K562 (cell line): ENCODE measurements around the gene KNL1. TPM values are rescaled to one million over a fixed set of nuclear protein-coding genes. Genes with fewer than 3 reads are reported as not detected.

ENCODE experiments used
- ARID4B ChIP-seq: sonication (generic); formaldehyde crosslinking; IDR thresholded peaks from 2 replicates; pipeline ENCODE4 v1.8.0; 2022; ENCODE audit warnings: mild to moderate bottlenecking, missing genetic modification reagents
- ARNT ChIP-seq, 2 experiments: fragments of 450-650 bp; IDR thresholded peaks; 2 replicates each; pipeline ENCODE4 v1.6.1; 2016; ENCODE audit warnings: mild to moderate bottlenecking in 1 of 2
- ATF7 ChIP-seq: fragments of 450-650 bp; IDR thresholded peaks from 2 replicates; pipeline ENCODE4 v1.7.1; 2014; ENCODE audit warnings: mild to moderate bottlenecking, moderate library complexity
- CC2D1A ChIP-seq: fragments of 450-650 bp; IDR thresholded peaks from 2 replicates; pipeline ENCODE4 v1.6.1; 2017; ENCODE audit warnings: mild to moderate bottlenecking
- DMBX1 ChIP-seq: fragments of 250-450 bp; sonication (Bioruptor Pico); IDR thresholded peaks from 2 replicates; pipeline ENCODE4 v1.8.0; 2022; ENCODE audit warnings: inconsistent platforms, mild to moderate bottlenecking, moderate library complexity, borderline replicate concordance
- ESRRB ChIP-seq: fragments of 250-450 bp; sonication (Bioruptor Pico); IDR thresholded peaks from 2 replicates; pipeline ENCODE4 v1.5.0; 2020; ENCODE audit warnings: mild to moderate bottlenecking, moderate library complexity, borderline replicate concordance
- FUS ChIP-seq: fragments of 200-400 bp; formaldehyde crosslinking; optimal IDR thresholded peaks from 2 replicates; pipeline ENCODE3; 2017; ENCODE audit warnings: low read depth, low read length
- IFI16 ChIP-seq: fragments of 250-450 bp; sonication (Bioruptor Pico); IDR thresholded peaks from 2 replicates; pipeline ENCODE4 v2.1.2; 2022; ENCODE audit warnings: mild to moderate bottlenecking, inconsistent platforms
- KAT8 ChIP-seq: fragments of 450-650 bp; IDR thresholded peaks from 2 replicates; pipeline ENCODE4 v1.6.1; 2016; ENCODE audit warnings: low read depth, mild to moderate bottlenecking
- KLF1 ChIP-seq: fragments of 450-650 bp; IDR thresholded peaks from 2 replicates; pipeline ENCODE4 v1.6.1; 2016; ENCODE audit warnings: missing genetic modification characterization, missing compliant biosample characterization
- MAFG ChIP-seq: fragments of 450-650 bp; conservative IDR thresholded peaks from 2 replicates; pipeline ENCODE4 v1.6.1; 2016; ENCODE audit warnings: missing genetic modification characterization, missing compliant biosample characterization
- MCM3 ChIP-seq: fragments of 450-650 bp; IDR thresholded peaks from 2 replicates; pipeline ENCODE4 v1.6.1; 2016
- MEIS2 ChIP-seq: fragments of 450-650 bp; IDR thresholded peaks from 2 replicates; pipeline ENCODE4 v1.6.1; 2014; ENCODE audit warnings: mild to moderate bottlenecking; ENCODE audit not compliant: partially characterized antibody
- NR1H2 ChIP-seq: sonication (generic); formaldehyde crosslinking; IDR thresholded peaks from 2 replicates; pipeline ENCODE4 v1.4.0; 2020; ENCODE audit warnings: mild to moderate bottlenecking, missing genetic modification reagents
- NR3C1 ChIP-seq: sonication (generic); formaldehyde crosslinking; IDR thresholded peaks from 2 replicates; pipeline ENCODE4 v1.8.1; 2022; ENCODE audit warnings: missing genetic modification reagents
- POLR2B ChIP-seq: fragments of 450-650 bp; IDR thresholded peaks from 2 replicates; pipeline ENCODE4 v1.6.1; 2018; ENCODE audit warnings: low read depth; ENCODE audit not compliant: partially characterized antibody
- THAP7 ChIP-seq: fragments of 250-450 bp; sonication (Bioruptor Pico); IDR thresholded peaks from 2 replicates; pipeline ENCODE4 v1.5.0; 2021
- WHSC1 ChIP-seq: IDR thresholded peaks from one replicate; pipeline ENCODE4 v1.6.1; 2012; ENCODE audit warnings: low read length, control low read depth, inconsistent platforms
- ZNF395 ChIP-seq: fragments of 200-800 bp; sonication (Bioruptor generic); IDR thresholded peaks from 2 replicates; pipeline ENCODE4 v1.6.1; 2017; ENCODE audit warnings: missing genetic modification characterization, missing compliant biosample characterization
- ZNF655 ChIP-seq: fragments of 250-450 bp; sonication (Bioruptor Pico); IDR thresholded peaks from 2 replicates; pipeline ENCODE4 v1.5.0; 2021
- ZNF75A ChIP-seq: fragments of 450-650 bp; formaldehyde crosslinking; IDR thresholded peaks from 2 replicates; pipeline ENCODE4 v1.4.0; 2020; ENCODE audit warnings: mild to moderate bottlenecking
- polyA plus RNA-seq, 8 experiments: library from polyadenylated mRNA; depleted of rRNA in 4 of 8; stranded (reverse) in 5 of 8; unstranded in 3 of 8; fragments of >200 nt; fragmentation: Nextera tagmentation in 2 of 8; fragmentation: Illumina TruSeq in 1 of 8; extraction: Ambion mirVana in 2 of 8; extraction: Trizol in 1 of 8; gene quantifications; 2 replicates each; pipeline versions ENCODE4 v1.2.1 to v1.2.3, GENCODE V29; 2011 to 2014; ENCODE audit warnings: inconsistent platforms in 1 of 8, missing spikeins in 1 of 8
- total RNA-seq, 7 experiments: library from RNA; depleted of rRNA in 6 of 7; stranded (reverse); fragments of >200 nt in 6 of 7; fragmentation: Illumina TruSeq in 2 of 7; extraction: Trizol in 2 of 7; gene quantifications; 2 replicates each; pipeline versions ENCODE4 v1.2.1 to v1.2.3, GENCODE V29; 2011 to 2021; ENCODE audit warnings: low replicate concordance in 1 of 7
- TF ChIP-seq, protein P1 (sequence below): fragments of 250-450 bp; sonication (Bioruptor Pico); IDR thresholded peaks from 2 replicates; pipeline ENCODE4 v1.8.0; 2021; ENCODE audit warnings: moderate library complexity, mild to moderate bottlenecking, inconsistent platforms

The KNL1 gene
- total and polyA plus RNA-seq, 9 of the 15 experiments (the other 6 are each of a cell fraction or from before 2014, with no cell fraction given) = 14.5 to 65.4 (median 34.6) TPM

DNA sequence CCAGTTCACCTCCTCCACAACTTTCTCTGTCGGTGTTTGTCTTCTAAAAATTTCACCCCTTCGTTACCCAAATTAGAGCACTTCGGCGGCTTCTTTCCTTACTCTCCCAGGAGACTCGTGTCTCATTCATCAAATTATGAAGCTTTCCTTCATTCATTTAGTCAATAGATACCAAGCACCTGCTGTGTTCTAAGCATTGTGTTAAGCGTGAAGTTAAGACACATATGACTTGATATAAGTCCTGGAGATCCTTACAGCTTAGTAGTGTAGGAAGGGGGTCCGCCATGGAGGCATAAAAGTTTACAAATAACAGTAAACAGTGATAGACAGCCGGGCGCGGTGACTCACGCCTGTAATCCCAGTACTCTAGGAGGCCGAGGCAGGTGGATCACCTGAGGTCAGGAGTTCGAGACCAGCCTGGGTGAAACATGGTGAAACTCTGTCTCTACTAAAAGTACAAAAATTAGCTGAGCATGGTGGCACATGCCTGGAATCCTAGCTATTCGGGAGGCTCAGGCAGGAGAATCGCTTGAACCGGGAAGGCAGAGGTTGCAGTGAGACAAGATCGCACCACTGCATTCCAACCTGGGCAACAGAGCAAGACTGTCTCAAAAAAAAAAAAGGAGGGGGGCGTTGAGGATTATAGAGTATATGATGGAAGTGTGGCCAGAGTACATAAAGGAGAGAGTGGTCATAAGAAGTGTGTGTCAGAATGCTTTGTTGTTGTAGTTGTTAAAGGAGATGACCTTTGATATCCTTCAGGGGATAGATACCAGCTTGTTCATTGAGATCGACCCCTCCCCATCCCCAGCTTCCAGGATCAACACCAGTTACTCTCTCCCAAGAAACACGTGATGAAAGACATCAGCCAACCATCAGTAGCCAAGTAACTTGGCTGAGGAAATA, 28.5 kb upstream of the KNL1 start (continued):
- TF ChIP-seq ARID4B (CRISPR knock-in tag) = no peak
- no peak for TF ChIP-seq ESRRB (CRISPR knock-in tag)
- TF ChIP-seq WHSC1 = no peak
- TF ChIP-seq, protein P1, sequence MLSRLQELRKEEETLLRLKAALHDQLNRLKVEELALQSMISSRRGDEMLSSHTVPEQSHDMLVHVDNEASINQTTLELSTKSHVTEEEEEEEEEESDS (CRISPR knock-in tag) = no peak
- TF ChIP-seq ZNF75A (CRISPR knock-in tag) = no peak
- TF ChIP-seq MAFG = no peak
- TF ChIP-seq ARNT (IDR thresholded peaks at IDR 0.05) = 0 out of 4 replicates have a peak, but pooled peaks of 1 of the 2 experiments have one; percentile 32
- TF ChIP-seq POLR2B = no peak
- TF ChIP-seq DMBX1 (CRISPR knock-in tag) = no peak
- TF ChIP-seq MCM3 = no peak
- no peak for TF ChIP-seq IFI16 (CRISPR knock-in tag)
- no peak for TF ChIP-seq KLF1 (tag)
- TF ChIP-seq ZNF655 (CRISPR knock-in tag) = no peak
- TF ChIP-seq CC2D1A = no peak
- no peak for TF ChIP-seq NR1H2 (CRISPR knock-in tag)
- no peak for TF ChIP-seq KAT8
- no peak for TF ChIP-seq NR3C1 (CRISPR knock-in tag)
- TF ChIP-seq THAP7 = no peak
- TF ChIP-seq ATF7 = peak; percentile 27; the same call in 1 of the 2 replicates
- peak; percentile 41 for TF ChIP-seq MEIS2
- no peak for TF ChIP-seq FUS
- TF ChIP-seq ZNF395 = no peak
